GM10847 (cell line): Measurements from ENCODE around the gene ZCCHC9.

Experiments used
- POLR2A ChIP-seq: IDR thresholded peaks from 2 replicates; pipeline ENCODE4 v1.6.1; 2011; ENCODE audit not compliant: insufficient read length; ENCODE audit errors: extremely low read depth

ZCCHC9 gene

GRCh38 chr5:81301271-81302015 is at the start of gene ZCCHC9:
Gene ZCCHC9 (plus strand): TSS chr5:81301587. CDS start chr5:81304758, 3,171 bp downstream.
- TF ChIP-seq POLR2A: peak; percentile 95

- TF ChIP-seq POLR2A: no peak
These were observed 49.5 kb upstream of the ZCCHC9 start for GRCh38 chr5:81251922-81252321.

- TF ChIP-seq POLR2A: no peak
These were observed 48.5 kb upstream of the ZCCHC9 start for GRCh38 chr5:81252904-81253303.

GRCh38 chr5:81253875-81254274 is 47.5 kb upstream of the ZCCHC9 start:
- no peak for TF ChIP-seq POLR2A

GRCh38 chr5:81254886-81255559 is 46.4 kb upstream of the ZCCHC9 start:
- no peak for TF ChIP-seq POLR2A

- TF ChIP-seq POLR2A: no peak
These were observed 44.6 kb upstream of the ZCCHC9 start for GRCh38 chr5:81256766-81257165.

GRCh38 chr5:81265101-81265500 is 36.3 kb upstream of the ZCCHC9 start:
- TF ChIP-seq POLR2A: no peak

- no peak for TF ChIP-seq POLR2A
These were observed 32.7 kb upstream of the ZCCHC9 start for GRCh38 chr5:81268521-81269196.

- TF ChIP-seq POLR2A: no peak
These were observed 31.5 kb upstream of the ZCCHC9 start for GRCh38 chr5:81269751-81270393.

- TF ChIP-seq POLR2A: no peak
These were observed 17.4 kb upstream of the ZCCHC9 start for GRCh38 chr5:81283976-81284375.

- TF ChIP-seq POLR2A: no peak
These were observed 15.2 kb upstream of the ZCCHC9 start for GRCh38 chr5:81286059-81286617.

GRCh38 chr5:81288021-81288433 is 13.4 kb upstream of the ZCCHC9 start:
- no peak for TF ChIP-seq POLR2A

GRCh38 chr5:81290146-81290545 is 11.2 kb upstream of the ZCCHC9 start:
- TF ChIP-seq POLR2A: no peak

- TF ChIP-seq POLR2A: no peak
These were observed 9.3 kb upstream of the ZCCHC9 start for GRCh38 chr5:81292130-81292529.

GRCh38 chr5:81297531-81297930 is 3.9 kb upstream of the ZCCHC9 start:
- no peak for TF ChIP-seq POLR2A
